IPS-20b (cell line): ENCODE results near the gene MACROD2.
"Not testable (repeated sequence)": the region's sequence is repeated elsewhere in the genome, so short reads cannot be mapped to it uniquely, and the experiment has no call there.

ENCODE experiments used
- H3K27ac ChIP-seq: one replicate; pipeline ENCODE4 v1.5.1; 2013; ENCODE audit warnings: low read length
- H3K27me3 ChIP-seq: 2 replicates; pipeline ENCODE4 v1.6.1; 2013; ENCODE audit warnings: mild to moderate bottlenecking, low read length, inconsistent platforms; ENCODE audit not compliant: insufficient read depth
- H3K36me3 ChIP-seq: 2 replicates; pipeline ENCODE4 v1.6.1; 2013; ENCODE audit warnings: low read depth, mild to moderate bottlenecking, inconsistent platforms, low read length, moderate library complexity; ENCODE audit not compliant: insufficient read depth
- H3K4me1 ChIP-seq: 2 replicates; pipeline ENCODE4 v1.6.1; 2013; ENCODE audit warnings: mild to moderate bottlenecking, control low read depth, inconsistent platforms, low read length, moderate library complexity; ENCODE audit not compliant: insufficient read depth
- H3K4me3 ChIP-seq: 2 replicates; pipeline ENCODE4 v1.5.1; 2013; ENCODE audit warnings: mild to moderate bottlenecking, low read length, inconsistent platforms
- H3K9ac ChIP-seq: 2 replicates; pipeline ENCODE4 v1.6.1; 2013; ENCODE audit warnings: low read depth, mild to moderate bottlenecking, inconsistent platforms, low read length, moderate library complexity
- H3K9me3 ChIP-seq: 2 replicates; pipeline ENCODE4 v1.6.1; 2013; ENCODE audit warnings: mild to moderate bottlenecking, low read depth, low read length, inconsistent platforms; ENCODE audit not compliant: insufficient read depth

MACROD2 gene

DNA sequence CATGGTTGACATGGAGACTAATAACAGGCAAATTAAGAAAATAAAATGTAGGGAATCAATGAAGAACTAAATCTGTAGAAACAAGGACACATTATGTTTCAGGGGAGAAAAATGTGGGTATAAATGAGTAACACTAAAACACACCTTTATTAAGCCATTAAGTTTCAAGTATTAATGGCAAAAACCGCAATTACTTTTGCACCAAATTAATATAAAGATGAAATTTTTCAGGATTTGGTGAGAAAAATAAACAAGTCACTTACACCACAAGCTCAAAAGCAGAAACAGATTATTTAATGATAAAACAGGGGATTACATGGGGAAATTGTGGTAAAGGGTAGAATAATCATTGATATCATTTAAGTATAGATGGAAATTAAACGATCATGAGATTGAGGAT, 1135.9 kb downstream of the MACROD2 start:
- H3K27ac ChIP-seq, result no peak overlapping the region
- H3K36me3 ChIP-seq, result no peaks in the 10 kb centered on the region
- no peak overlapping the region for H3K9ac ChIP-seq
- H3K27me3 ChIP-seq, result no peaks in the 10 kb centered on the region
- H3K4me1 ChIP-seq, result no peaks in the 10 kb centered on the region
- no peak overlapping the region for H3K4me3 ChIP-seq
- H3K9me3 ChIP-seq, result no peaks in the 10 kb centered on the region

DNA sequence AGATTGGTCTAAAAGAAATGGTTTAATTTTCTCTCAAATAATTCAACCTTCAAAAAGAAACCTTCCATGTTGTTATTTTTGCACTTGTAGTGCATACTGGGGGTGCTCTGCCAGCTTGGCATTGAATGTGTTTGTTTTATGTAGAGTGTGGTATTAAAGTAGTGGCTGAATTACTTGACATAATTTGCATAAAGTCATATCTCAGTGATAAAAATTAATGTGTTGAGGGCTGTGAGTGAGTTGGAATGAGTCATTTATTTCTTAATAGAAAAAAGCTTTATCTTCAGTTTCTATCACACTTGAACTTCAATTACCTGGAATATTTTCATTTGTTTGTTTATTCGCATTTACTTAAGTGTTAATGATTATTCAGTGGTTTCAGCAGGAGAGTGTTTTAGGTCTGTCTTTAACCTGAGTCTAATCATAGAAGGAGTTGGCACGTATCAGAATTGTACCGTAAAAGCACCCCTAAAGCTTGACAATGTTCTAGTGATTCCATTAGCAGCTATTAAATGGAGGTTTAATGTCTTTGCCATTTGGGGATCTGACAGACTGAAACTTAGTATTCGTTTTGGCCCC, 1143.3 kb downstream of the MACROD2 start:
- no peak overlapping the region for H3K9ac ChIP-seq
- H3K4me3 ChIP-seq, result no peak overlapping the region
- no peaks in the 10 kb centered on the region for H3K27me3 ChIP-seq
- H3K4me1 ChIP-seq, result no peaks in the 10 kb centered on the region
- H3K36me3 ChIP-seq, result no peaks in the 10 kb centered on the region
- H3K9me3 ChIP-seq, result no peaks in the 10 kb centered on the region
- no peak overlapping the region for H3K27ac ChIP-seq

DNA sequence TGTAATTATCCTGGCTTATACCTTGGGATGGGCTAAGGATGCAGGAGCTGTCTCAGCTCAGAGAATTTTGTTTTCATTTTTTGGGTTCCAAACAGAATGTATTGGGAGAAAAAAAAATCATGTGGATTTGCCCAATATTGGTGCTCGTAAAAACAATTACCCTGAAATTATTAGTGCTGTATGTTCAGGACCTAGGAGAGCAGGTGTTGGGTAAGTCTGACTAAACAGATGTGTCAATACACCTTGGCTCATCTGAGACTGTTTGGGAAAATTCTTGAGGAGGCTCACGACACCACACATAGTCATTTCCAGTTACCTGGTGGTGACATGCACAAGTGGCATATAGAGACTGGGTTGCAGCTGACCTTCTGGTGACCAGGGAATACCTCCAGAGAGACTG, 1144.2 kb downstream of the MACROD2 start:
- H3K9me3 ChIP-seq, result no peaks in the 10 kb centered on the region
- no peaks in the 10 kb centered on the region for H3K27me3 ChIP-seq
- no peak overlapping the region for H3K27ac ChIP-seq
- no peaks in the 10 kb centered on the region for H3K36me3 ChIP-seq
- H3K4me1 ChIP-seq, result no peaks in the 10 kb centered on the region
- no peak overlapping the region for H3K9ac ChIP-seq
- H3K4me3 ChIP-seq, result no peak overlapping the region

DNA sequence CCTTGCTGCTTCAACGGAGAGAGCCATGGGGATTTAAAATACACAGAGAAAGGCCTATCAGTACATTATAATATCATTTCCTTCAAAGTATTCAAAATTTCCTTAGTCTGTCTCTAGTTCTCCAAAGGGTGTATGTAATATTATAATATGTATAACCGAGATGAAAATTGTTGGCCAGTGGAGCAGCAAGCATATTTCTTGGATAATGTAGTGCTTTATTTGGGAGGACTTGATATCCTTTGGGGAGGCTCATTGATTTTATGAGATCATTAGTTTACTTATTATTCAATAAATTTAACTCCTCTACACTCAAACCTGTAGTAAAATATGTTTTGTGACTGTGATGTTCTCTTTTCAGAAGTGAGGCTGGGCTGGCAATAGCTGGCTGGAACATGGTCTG, 1145.0 kb downstream of the MACROD2 start:
- H3K4me1 ChIP-seq, result no peaks in the 10 kb centered on the region
- no peak overlapping the region for H3K4me3 ChIP-seq
- no peaks in the 10 kb centered on the region for H3K9me3 ChIP-seq
- no peak overlapping the region for H3K27ac ChIP-seq
- H3K27me3 ChIP-seq, result no peaks in the 10 kb centered on the region
- no peaks in the 10 kb centered on the region for H3K36me3 ChIP-seq
- no peak overlapping the region for H3K9ac ChIP-seq

DNA sequence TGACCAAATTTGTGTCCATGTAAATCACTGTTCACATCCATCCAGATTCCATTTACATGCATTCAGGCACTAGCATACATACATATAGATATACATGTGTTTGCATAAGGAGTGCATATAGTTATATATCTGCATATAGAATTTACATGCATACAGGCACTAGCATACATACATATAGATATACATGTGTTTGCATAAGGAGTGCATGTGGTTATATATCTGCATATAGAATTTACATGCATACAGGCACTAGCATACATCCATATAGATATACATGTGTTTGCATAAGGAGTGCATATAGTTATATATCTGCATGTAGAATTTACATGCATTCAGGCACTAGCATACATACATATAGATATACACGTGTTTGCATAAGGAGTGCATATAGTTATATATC, 1145.6 kb downstream of the MACROD2 start:
- H3K4me3 ChIP-seq, H3K4me1 ChIP-seq, H3K27ac ChIP-seq, H3K9me3 ChIP-seq, H3K27me3 ChIP-seq, H3K36me3 ChIP-seq, H3K9ac ChIP-seq: not testable (repeated sequence)

DNA sequence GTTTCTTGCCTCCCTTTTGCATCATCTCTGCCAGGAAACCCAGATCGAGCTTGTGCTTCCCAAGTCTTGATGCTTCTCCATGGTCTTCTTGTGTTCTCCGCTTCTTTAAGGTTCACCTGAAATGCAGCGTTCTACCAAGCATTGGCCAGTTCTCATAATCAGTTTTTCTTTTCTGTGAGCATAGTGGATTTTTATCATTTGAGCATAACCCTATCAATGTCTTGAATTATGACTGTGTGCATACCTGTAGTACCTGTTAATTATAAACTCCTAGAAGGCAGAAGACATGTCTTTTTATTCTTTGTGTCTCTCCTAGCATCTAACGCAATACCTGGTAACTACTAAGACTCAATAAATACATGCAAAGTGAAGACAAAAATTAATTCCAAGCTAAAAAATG, 1146.5 kb downstream of the MACROD2 start:
- H3K4me1 ChIP-seq, result peaks cover 2% of the 10 kb centered on the region; the same call in 1 of the 2 replicates
- H3K27ac ChIP-seq, result no peak overlapping the region
- no peaks in the 10 kb centered on the region for H3K27me3 ChIP-seq
- H3K36me3 ChIP-seq, result no peaks in the 10 kb centered on the region
- H3K9me3 ChIP-seq, result no peaks in the 10 kb centered on the region
- no peak overlapping the region for H3K4me3 ChIP-seq
- no peak overlapping the region for H3K9ac ChIP-seq

DNA sequence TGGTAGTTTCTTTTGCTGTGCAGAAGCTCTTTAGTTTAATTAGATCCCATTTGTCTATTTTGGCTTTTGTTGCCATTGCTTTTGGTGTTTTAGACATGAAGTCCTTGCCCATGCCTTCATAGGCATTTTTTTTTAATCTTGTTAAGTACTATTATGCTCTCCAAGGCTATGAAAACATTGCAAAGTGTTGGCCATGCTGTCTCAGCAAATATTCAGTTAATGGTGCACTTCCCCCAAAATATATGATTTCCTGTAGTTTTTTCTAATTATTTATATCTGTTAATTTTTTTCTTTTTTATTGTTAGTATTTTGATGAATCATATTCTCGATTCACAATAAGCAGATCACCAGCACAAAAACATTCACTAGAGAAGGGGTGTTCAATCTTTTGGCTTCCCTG, 1148.2 kb downstream of the MACROD2 start:
- Histone ChIP-seq H3K27ac (no peak overlapping the region), H3K9me3 (no peaks in the 10 kb centered on the region), H3K36me3 (no peaks in the 10 kb centered on the region), H3K4me1 (peaks cover 7% of the 10 kb centered on the region; the same call in 1 of the 2 replicates), H3K4me3 (no peak overlapping the region), H3K27me3 (no peaks in the 10 kb centered on the region), H3K9ac (no peak overlapping the region)

DNA sequence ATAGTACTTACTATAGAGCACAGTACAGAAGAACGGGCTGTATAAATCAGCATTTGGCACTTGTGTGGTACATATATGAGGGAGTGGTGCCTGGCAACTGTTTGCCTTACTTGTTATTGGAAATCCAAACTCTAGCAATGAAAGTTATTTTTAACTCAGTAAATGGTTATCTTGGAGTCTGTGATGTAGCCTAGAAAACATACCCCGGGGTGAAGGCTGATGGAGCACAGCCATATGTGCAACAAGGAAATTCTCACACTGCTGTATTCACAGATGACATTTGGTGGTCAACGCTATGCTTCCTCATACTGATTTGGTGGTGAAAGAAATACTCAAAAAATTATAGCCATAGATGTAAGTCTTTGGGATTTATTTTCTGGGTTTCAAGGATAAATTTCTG, 1149.6 kb downstream of the MACROD2 start:
- Histone ChIP-seq H3K4me1 (peaks cover 7% of the 10 kb centered on the region; the same call in 1 of the 2 replicates), H3K9me3 (no peaks in the 10 kb centered on the region), H3K9ac (no peak overlapping the region), H3K36me3 (no peaks in the 10 kb centered on the region), H3K4me3 (no peak overlapping the region), H3K27me3 (no peaks in the 10 kb centered on the region), H3K27ac (no peak overlapping the region)

DNA sequence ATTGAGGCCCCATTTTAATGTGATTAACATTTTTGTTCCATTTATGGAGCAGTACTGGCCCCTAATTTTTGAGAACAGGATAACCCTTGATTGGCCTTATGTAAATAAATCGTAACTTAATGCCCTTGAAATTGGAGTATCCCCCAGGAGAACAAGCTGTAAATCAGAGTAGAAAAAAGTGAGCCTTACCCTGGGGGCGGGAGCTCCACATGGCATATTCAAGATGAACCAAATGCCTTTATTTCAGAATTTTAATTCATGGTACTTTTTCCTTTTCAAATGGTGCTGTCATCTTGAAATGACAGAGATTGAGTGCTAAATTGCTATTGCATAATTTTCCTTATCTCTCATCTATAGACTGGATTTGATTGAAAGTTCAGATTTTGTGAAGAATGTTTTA, 1151.6 kb downstream of the MACROD2 start:
- Histone ChIP-seq H3K27ac (no peak overlapping the region), H3K4me3 (no peak overlapping the region), H3K9ac (no peak overlapping the region), H3K4me1 (peaks cover 7% of the 10 kb centered on the region; the same call in 1 of the 2 replicates), H3K36me3 (no peaks in the 10 kb centered on the region), H3K9me3 (no peaks in the 10 kb centered on the region), H3K27me3 (no peaks in the 10 kb centered on the region)

DNA sequence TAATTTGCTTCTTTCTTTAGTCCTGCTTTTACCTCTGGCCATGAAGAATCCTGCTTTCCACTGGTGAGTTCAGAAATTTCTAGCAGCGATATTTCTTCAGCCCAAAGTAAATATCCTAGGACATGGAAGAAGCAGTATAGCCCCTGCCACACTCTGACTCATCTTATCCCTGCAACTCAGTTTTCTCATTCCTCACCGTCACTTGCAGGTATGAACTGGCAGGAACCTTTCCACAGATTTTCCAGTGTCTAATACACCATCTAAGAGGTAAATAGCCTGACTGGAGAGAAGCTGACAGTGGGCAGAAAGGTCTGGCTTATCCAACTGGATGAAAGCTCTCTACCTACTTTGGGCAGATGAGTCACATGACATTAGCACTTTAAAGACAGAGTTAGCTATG, 1158.8 kb downstream of the MACROD2 start:
- Histone ChIP-seq H3K4me1 (0 out of 2 replicates have a peak, but pooled peaks cover 2% of the 10 kb centered on the region), H3K36me3 (no peaks in the 10 kb centered on the region), H3K27me3 (no peaks in the 10 kb centered on the region), H3K27ac (no peak overlapping the region), H3K4me3 (no peak overlapping the region), H3K9ac (no peak overlapping the region), H3K9me3 (no peaks in the 10 kb centered on the region; the same call in 1 of the 2 replicates)

DNA sequence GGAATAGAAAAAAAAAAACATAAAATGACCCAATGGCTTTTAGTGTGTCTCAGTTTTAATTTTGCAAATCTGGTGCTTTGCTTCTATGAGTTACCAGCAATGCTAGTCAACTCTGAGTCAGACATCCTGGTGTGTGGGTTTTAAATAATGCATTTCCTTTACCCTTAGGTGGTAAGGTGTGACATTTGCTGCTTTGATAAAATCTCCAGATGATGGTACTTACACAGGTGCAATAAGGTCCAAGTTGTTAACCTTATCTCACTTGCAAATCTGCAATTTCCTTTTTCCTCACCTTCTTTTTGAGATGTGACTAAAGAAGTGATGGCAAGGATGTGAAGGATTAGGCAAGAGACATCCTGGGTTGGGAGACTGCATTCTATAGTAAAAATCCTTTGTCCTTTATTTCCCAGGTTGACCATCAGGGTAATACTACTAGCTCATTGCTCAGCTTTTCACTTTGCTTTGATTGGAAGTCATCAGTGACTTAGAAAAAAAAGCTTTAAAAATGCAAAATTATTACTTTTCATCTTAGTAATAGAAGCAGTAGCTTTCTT, 1160.6 kb downstream of the MACROD2 start:
- Histone ChIP-seq H3K9ac (no peak overlapping the region), H3K27ac (no peak overlapping the region), H3K27me3 (no peaks in the 10 kb centered on the region), H3K4me3 (no peak overlapping the region), H3K36me3 (no peaks in the 10 kb centered on the region), H3K9me3 (no peaks in the 10 kb centered on the region; the same call in 1 of the 2 replicates), H3K4me1 (0 out of 2 replicates have a peak, but pooled peaks cover 2% of the 10 kb centered on the region)

DNA sequence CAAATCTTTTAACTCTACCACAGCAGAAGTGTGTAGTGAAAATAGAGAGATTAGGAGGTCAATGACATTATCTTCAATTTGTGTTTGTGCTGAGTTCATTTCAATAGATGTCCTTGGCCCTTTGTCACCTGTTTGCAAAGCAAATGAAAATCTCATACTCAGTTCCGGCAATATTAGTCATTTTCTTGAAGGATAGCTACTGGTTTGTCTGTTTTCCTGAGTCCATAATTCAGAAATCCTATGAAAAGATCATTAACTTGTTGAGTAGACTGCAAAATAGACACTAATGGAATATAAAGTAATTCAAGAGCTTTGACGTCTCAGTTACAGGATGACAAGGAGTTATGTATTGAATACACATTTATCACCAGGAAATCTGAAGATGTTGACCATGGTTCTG, 1163.2 kb downstream of the MACROD2 start:
- Histone ChIP-seq H3K27ac (no peak overlapping the region), H3K4me1 (0 out of 2 replicates have a peak, but pooled peaks cover 2% of the 10 kb centered on the region), H3K9me3 (no peaks in the 10 kb centered on the region; the same call in 1 of the 2 replicates), H3K9ac (no peak overlapping the region), H3K27me3 (no peaks in the 10 kb centered on the region), H3K36me3 (no peaks in the 10 kb centered on the region), H3K4me3 (no peak overlapping the region)
